Stimulated activated CD8-positive, alpha-beta memory T cell treated with anti-CD3 and anti-CD28 coated beads, Interleukin-4, amount 100 ng/mL, for 48 hours (primary cell): ENCODE data around the gene PLA2G2E.
"Not testable (repeated sequence)": the region's sequence is repeated elsewhere in the genome, so short reads cannot be mapped to it uniquely, and the experiment has no call there.

Experiments used
- DNase-seq: peaks from one replicate; pipeline ENCODE4 v3.0.0-alpha.2; 2020

The PLA2G2E gene

GRCh38 chr1:19923137-19923952, at the start of gene PLA2G2E:
Gene PLA2G2E (minus strand): TSS chr1:19923617. CDS start chr1:19923559, 58 bp downstream.
- no peak for DNase-seq

GRCh38 chr1:19971664-19972063, 48.2 kb upstream of the PLA2G2E start:
- DNase-seq: no peak

- DNase-seq: no peak
Measured at GRCh38 chr1:19969898-19970660, 46.7 kb upstream of the PLA2G2E start.

- no peak for DNase-seq
Measured at GRCh38 chr1:19967808-19968207, 44.4 kb upstream of the PLA2G2E start.

GRCh38 chr1:19964542-19964941, 41.1 kb upstream of the PLA2G2E start:
- no peak for DNase-seq

GRCh38 chr1:19963636-19964035, 40.2 kb upstream of the PLA2G2E start:
- no peak for DNase-seq

- no peak for DNase-seq
Measured at GRCh38 chr1:19960591-19960990, 37.2 kb upstream of the PLA2G2E start.

GRCh38 chr1:19957779-19958178, 34.4 kb upstream of the PLA2G2E start:
- no peak for DNase-seq

GRCh38 chr1:19955534-19956170, 32.2 kb upstream of the PLA2G2E start:
- DNase-seq: no peak

GRCh38 chr1:19954059-19954458, 30.6 kb upstream of the PLA2G2E start:
- no peak for DNase-seq

GRCh38 chr1:19949016-19949415, 25.6 kb upstream of the PLA2G2E start:
- DNase-seq: no peak

GRCh38 chr1:19946971-19947370, 23.6 kb upstream of the PLA2G2E start:
- DNase-seq: no peak

GRCh38 chr1:19946331-19946751, 22.9 kb upstream of the PLA2G2E start:
- DNase-seq: no peak

- DNase-seq: no peak
Measured at GRCh38 chr1:19945914-19946313, 22.5 kb upstream of the PLA2G2E start.

- no peak for DNase-seq
Measured at GRCh38 chr1:19942657-19943056, 19.2 kb upstream of the PLA2G2E start.

GRCh38 chr1:19942088-19942487, 18.7 kb upstream of the PLA2G2E start:
- no peak for DNase-seq

GRCh38 chr1:19941206-19941568, 17.8 kb upstream of the PLA2G2E start:
- no peak for DNase-seq

GRCh38 chr1:19940486-19941205, 17.2 kb upstream of the PLA2G2E start:
- no peak for DNase-seq

- DNase-seq: no peak
Measured at GRCh38 chr1:19938472-19938871, 15.1 kb upstream of the PLA2G2E start.

- no peak for DNase-seq
Measured at GRCh38 chr1:19936061-19936750, 12.8 kb upstream of the PLA2G2E start.

- DNase-seq: no peak
Measured at GRCh38 chr1:19934336-19934735, 10.9 kb upstream of the PLA2G2E start.

- no peak for DNase-seq
Measured at GRCh38 chr1:19932866-19933265, 9.4 kb upstream of the PLA2G2E start.

GRCh38 chr1:19927130-19927421, 3.7 kb upstream of the PLA2G2E start:
- DNase-seq: not testable (repeated sequence)
